Kidney capillary endothelial cell (primary cell): ENCODE data around the gene TMEM175.

Experiments used
- DNase-seq: peaks from one replicate; pipeline ENCODE4 v3.0.0-alpha.2; 2018; ENCODE audit warnings: low spot score

Gene TMEM175

GRCh38 chr4:898869-899555 is 33.2 kb upstream of the TMEM175 start:
- DNase-seq: no peak

- no peak for DNase-seq
Measured at GRCh38 chr4:899556-899906, 32.7 kb upstream of the TMEM175 start.

GRCh38 chr4:900073-900472 is 32.2 kb upstream of the TMEM175 start:
- no peak for DNase-seq

- DNase-seq: no peak
Measured at GRCh38 chr4:900721-901120, 31.5 kb upstream of the TMEM175 start.

DNA sequence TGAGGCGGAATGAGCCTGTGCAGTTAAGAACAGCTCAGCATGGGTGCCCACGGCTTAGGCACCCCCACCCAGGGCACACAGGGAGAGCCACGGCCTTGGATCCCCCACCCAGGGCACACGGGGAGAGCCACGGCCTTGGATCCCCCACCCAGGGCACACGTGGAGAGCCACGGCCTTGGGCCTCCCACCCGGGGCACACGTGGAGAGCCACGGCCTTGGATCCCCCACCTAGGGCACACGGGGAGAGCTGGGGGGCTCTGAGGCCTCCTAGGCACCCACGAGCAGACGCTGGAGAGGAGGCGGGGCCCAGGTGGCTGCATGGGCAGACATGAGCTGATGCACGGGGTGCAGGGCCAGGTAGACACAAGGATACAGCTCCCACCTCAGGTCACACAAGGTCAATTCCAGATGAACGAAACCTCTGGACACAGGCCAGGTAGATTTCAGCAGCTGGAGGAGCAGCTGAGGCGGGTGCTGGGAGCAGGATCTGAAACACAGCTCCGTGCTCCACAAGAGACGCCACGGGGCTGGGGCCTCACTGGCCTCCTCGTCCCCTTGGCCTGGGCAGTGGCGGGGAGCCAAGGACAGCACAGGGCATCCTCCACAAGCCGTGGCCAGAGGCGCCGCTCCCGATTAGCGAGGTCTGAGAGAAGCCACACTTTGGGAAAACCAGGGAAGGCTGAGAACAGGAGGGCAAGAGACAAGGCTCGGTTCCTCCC is 30.9 kb upstream of the TMEM175 start:
- no peak for DNase-seq

DNA sequence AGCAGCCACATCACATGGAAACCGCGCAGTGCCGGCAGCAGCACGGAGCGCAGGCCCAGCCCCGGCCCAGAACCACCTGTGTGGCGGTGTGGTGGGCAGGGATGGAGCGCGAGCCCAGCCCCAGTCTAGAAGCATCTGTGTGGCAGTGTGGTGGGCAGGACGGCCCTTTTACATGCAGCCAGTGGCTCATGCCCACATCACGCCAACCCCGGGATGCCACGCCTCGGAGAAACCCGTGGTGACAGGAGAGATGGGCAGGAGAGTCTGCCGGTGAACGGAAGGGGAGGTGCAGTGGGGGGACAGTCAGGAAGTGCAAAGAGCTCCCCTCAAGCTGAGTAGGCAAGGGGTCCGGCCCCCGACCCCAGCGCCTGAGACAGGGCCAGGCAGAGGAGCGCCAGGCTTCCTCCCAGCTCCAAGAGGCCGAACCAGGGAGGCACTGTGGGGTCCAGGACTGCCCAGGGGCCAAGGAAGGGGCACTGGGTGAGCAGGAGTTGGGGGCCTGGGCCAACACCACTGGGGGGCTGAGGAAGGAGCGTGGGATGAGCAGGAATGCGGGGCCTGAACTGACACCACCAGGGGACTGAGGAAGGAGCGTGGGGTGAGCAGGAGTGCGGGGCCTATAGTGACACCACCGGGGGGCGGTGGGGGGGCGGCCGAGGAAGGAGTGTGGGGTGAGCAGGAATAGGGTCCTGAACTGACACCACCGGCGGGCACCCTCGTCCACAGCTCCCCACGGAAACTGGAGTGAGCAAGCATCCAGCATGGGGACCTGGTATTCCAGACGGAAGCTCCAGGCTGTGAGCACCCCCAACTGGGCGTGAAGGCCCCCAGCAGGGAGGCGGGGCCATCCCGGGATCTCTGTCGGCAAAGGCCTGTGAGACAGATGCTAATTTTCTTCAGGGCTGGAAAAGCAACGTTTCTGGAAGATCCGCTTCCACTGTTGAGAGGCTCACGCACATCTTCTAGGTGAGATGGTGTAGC is 28.9 kb upstream of the TMEM175 start:
- no peak for DNase-seq

- DNase-seq: no peak
Measured at GRCh38 chr4:905485-906338, 26.5 kb upstream of the TMEM175 start.

- no peak for DNase-seq
Measured at GRCh38 chr4:906339-907102, 25.7 kb upstream of the TMEM175 start.

GRCh38 chr4:907103-907400 is 25.2 kb upstream of the TMEM175 start:
- DNase-seq: no peak

- DNase-seq: peak; percentile 84
Measured at GRCh38 chr4:907691-908425, 24.4 kb upstream of the TMEM175 start.

DNA sequence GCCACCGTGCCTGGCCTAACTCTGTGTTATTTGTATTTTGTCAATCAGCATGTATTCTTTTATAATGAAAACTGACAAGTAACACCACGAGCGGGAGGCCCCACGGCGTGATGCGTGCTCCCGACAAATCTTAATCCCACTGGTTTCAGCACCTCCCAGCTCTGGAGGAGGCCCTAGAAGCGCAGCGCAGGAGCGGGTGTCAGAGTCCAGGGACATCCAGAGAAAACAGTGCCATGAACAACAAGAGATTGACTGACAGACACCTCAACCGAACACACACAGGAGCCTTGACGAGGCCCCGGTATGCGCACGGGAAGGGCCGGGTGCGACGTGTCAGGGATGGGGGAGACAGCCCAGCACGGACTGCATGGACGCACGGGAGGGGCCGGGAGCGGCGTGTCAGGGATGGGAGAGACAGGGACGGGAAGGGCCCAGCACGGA is 23.1 kb upstream of the TMEM175 start:
- no peak for DNase-seq

DNA sequence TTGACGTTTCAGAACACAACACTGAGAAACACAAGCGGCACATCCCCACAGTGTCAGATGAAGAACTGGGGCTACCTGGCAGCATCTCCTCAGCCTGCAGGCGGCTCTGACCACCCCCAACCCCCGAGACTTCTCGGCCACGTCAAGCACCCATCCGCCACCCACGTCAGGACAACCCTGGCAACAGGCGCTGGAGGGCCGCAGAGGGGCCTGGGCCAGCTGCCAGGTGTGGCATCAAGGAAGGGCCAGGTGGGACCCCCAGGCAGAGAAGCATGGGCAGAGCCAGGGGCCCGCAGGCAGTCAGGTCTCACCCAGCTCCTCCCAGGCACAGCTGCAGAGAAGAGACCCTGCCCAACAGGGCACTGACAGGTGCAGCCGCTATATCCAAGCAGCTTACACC is 22.4 kb upstream of the TMEM175 start:
- no peak for DNase-seq

DNA sequence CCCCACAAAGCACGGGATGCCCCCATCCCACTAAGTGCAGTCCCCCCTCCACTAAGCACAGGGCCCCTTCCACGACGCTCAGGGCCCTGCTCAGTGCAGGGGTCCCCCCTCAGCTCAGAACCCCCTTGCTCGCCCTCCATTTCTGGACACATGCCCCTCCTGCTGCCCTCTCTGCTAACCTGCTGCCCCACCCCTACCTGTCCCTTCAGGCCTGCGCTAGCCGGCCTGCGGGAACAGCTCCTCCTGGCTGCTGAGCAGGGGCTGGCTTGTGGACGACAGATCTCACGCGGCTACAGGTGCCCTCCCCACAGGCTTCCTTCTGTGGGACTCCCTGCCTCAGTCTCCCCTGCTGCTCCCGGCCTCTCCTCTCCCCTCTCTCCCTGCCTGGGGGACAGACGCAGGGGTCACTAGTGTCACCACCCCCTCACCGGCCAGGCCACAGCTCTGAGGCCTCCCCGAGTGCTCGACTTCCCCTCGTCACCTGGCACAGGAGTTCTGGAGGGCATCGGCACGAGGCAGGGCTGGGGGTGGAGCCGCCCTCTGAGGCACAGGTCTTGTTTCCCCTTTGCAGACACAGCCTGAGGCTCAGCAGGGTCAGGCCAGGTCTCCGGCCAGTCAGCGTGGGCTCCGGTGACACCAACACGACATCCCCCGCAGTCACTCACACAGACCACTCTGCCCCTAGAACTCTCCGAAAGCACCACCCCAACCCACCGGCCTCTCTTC is 21.7 kb upstream of the TMEM175 start:
- DNase-seq: no peak

DNA sequence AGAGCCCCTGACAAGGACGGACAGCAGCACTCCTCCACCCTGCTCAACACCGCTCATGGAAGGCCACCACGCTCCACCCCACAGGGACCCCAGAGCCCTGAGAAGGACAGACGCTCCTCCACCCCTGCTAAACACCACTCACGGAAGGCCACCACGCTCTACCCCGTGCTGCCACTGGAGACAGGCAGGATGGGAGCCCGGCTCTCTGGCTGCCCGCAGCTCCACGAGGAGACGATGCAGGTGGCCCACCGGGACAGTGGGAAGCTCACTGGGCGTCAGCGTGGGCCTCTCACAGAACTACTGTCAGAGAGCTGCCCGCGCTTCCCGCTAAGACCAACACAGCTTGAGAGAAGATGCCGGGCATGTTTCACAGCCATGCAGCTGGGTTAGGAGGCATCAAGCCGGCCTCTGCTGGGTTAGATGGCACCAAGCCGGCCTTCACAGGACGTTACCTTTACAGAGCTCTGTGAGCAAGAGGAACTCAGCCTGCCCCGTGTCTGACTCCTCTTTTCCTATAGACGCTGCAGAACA is 21.0 kb upstream of the TMEM175 start:
- DNase-seq: no peak

DNA sequence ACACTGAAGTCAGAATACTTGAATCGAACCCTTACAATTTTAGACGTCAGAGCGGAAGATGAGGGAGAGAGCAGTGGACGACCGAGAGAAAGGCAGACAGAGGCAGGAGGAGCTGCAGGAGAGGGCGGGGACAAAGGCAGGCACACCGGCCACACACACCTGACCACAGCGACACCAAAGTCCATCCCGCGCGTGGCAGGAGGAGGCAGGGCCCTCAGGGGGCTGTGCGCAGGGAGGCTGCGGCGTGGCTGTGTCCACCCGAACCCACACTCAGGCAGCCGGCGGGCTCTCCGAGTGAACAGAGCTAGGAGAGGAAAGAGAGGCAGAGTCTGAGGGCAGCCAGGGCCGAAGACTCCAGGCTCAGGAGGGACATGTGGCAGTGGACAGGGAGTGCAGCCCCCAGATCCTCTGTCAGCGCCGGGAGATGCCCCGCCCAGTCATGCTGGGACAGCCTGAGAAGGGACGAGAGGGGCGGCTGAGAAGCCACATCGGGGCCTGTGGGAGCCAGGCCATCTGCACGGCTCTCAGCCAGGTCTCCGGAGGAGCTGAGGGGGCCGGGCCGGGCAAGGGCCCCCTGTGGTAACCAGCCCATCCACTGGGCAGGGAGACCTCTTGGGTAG is 20.3 kb upstream of the TMEM175 start:
- DNase-seq: no peak

DNA sequence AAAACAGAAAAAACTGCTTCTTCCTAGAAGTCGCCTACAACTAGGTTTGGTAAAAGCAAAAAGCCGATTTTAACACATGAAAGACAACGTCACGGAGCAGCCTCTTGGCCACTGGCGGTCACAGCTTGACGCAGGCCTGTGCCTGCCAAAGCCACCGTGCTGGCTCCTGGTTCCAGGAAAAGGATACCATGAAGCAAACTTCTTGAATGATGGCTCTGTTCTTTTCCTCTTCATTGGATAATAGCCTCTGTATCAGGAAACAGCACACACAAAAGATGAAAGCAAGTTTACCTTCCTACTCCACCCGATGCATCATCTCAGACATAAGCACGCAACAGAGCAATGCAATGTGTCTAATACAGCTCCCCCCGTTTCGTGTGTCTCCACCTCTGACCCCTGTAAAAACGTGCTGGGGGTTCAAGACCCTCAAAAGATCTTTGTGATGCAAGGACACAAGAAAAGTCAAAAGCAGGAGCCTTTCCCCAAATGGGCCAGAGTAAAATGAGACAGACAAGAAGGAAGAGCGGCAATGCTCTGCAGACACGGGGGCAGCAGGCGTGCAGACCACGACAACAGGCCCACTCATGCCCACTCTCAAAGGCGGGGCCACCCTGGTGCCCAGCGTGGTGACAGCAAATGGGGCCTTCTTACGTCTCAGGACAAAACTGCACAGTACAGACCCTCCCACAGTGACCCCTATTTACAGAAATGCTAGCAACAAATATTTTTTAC is 19.5 kb upstream of the TMEM175 start:
- DNase-seq: no peak

DNA sequence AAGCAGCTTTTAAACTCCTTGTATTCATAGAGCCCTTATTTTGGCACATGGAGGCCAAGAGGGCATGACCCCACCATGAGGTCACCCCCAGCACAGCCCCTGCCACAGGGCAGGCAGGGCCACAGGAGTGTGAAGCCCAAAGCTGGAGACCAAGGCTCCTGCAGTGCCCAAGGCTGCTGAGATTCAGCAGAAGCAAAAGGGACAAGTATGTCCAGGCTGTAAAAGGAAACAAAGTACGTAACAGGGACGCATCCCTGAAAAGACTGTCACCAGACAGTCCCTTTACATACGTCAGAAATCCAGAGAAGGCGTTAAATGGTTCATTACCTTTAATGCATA is 19.0 kb upstream of the TMEM175 start:
- no peak for DNase-seq

DNA sequence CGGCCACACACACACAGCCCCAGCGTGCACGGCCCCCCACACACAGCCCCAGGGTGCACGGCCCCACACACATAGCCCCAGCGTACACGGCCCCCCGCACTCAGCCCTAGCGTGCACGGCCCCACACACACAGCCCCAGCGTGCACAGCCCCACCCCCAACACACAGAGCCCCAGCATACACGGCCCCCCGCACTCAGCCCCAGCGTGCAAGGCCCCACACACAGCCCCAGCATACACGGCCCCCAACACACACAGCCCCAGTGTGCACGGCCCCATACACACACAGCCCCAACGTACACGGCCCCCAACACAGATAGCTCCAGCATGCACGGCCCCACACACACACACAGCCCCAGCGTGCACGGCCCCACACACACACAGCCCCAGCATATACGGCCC is 17.7 kb upstream of the TMEM175 start:
- DNase-seq: no peak
